ES-I3 (cell line): ENCODE data around the gene STAT2.
A peak's percentile ranks its signal among the peaks of the same experiment; 100 is the strongest.
"Not testable (repeated sequence)": the region's sequence is repeated elsewhere in the genome, so short reads cannot be mapped to it uniquely, and the experiment has no call there.

ENCODE experiments used
- H3K36me3 ChIP-seq: 2 replicates; pipeline ENCODE4 v1.6.1; 2013; ENCODE audit warnings: mild to moderate bottlenecking, low read length, control low read depth, moderate library complexity; ENCODE audit not compliant: insufficient read depth
- H3K4me1 ChIP-seq: 2 replicates; pipeline ENCODE4 v1.6.1; 2013; ENCODE audit warnings: mild to moderate bottlenecking, control low read depth, low read length; ENCODE audit not compliant: insufficient read depth
- H3K9ac ChIP-seq: 2 replicates; pipeline ENCODE4 v1.6.1; 2013; ENCODE audit warnings: low read depth, mild to moderate bottlenecking, low read length, moderate library complexity
- H3K9me3 ChIP-seq: 2 replicates; pipeline ENCODE4 v1.6.1; 2013; ENCODE audit warnings: mild to moderate bottlenecking, low read length, moderate library complexity; ENCODE audit not compliant: control insufficient read depth, insufficient read depth

STAT2 gene

GRCh38 chr12:56377310-56377988 is 17.5 kb upstream of the STAT2 start:
- H3K9ac ChIP-seq: no peak overlapping the region
- H3K9me3 ChIP-seq: no peaks in the 10 kb centered on the region
- H3K4me1 ChIP-seq: peaks cover 5% of the 10 kb centered on the region
- H3K36me3 ChIP-seq: no peaks in the 10 kb centered on the region

DNA sequence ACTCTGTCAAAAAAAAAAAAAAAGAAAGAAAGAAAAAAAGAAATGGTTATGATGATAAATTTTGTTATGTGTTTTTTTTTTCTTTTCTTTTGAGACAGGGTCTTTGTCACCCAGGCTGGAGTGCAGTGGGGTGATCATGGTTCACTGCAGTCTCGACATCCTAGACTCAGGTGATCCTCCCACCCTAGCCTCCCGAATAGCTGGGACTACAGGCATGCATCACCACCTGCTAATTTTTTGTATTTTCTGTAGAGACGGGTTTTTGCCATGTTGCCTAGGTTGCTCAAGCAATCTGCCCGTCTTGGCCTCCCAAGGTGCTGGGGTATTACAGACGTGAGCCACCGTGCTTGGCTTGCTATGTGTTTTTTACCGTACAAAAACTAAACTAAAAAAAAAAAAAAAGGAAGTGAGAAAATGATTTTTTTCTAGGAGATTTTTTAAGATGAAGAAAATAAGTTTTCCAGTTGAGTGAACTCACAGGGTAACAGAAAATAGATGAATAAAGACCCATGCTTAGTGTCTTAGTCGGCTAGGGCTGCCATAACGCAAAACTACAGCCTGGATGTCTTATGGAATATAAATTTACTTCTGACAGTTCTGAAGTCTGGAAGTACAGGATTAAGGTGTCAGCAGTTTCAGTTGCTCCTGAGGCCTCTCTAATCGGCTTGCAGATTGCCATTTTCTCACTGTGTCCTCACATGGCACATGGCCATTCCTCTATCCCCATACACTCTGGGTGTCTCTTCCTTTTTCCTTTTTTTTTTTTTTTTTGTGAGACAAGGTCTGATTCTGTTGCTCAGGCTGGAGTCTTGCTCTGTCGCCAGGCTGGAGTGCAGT is 15.9 kb upstream of the STAT2 start:
- Histone ChIP-seq H3K9me3 (no peaks in the 10 kb centered on the region), H3K9ac (no peak overlapping the region), H3K4me1 (peaks cover 5% of the 10 kb centered on the region), H3K36me3 (no peaks in the 10 kb centered on the region)

DNA sequence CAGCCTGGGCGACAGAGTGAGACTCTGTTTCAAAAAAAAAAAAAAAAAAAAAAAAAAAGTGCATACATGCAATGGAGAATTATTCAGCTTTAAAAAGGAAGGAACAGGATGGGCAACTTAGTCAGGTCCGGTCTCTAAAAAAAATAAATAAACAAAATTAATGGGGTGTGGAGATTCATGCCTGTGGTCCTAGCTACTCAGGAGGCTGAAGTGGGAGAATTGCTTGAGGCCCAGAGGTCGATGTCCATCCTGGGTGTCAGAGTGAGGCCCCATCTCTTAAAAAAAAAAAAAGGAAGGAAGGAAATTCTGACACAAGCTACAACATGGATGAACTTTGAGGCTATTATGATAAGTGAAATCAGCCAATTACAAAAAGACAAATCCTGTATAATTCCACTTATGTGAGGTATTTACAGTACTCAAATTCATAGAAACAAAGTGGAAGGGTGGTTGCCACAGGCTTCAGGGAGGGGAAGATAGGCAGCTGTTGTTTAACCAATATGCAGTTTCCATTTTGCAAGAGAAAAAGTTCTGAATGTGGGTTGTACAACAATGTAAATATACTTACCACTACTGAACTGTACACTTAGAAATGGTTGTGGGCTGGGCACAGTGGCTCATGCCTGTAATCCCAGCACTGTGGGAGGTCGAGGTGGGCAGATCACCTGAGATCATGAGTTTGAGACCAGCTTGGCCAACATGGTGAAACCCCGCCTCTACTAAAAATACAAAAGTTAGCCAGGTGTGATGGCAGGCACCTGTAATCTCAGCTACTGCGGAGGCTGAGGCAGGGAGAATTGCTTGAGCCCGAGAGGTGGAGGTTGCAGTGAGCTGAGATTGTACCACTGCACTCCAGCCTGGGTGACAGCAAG is 15.1 kb upstream of the STAT2 start:
- Histone ChIP-seq H3K9ac (no peak overlapping the region), H3K9me3 (no peaks in the 10 kb centered on the region), H3K4me1 (peaks cover 5% of the 10 kb centered on the region), H3K36me3 (no peaks in the 10 kb centered on the region)

- H3K9me3 ChIP-seq: no peaks in the 10 kb centered on the region
Observed at GRCh38 chr12:56373515-56373914, 13.6 kb upstream of the STAT2 start.

DNA sequence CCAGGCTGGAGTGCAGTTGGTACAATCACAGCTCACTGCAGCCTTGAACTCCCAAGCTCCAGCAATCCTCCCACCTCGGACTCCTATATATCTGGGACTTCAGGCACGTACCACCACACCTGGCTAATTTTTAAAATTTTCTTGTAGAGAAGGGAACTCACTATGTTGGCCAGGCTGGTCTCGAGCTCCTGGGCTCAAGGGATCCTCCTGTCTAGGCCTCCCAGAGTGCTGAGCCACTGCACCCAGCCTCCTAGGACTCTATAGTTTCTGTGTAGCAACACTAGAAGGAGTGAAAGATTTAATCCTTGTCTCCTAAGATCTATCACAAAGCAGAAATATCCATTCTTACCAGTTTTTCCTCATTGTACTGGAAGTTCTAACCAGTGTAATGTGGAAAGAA is 7.0 kb upstream of the STAT2 start:
- Histone ChIP-seq H3K9ac (no peak overlapping the region), H3K9me3 (no peaks in the 10 kb centered on the region), H3K4me1 (no peaks in the 10 kb centered on the region), H3K36me3 (no peaks in the 10 kb centered on the region)

More at GRCh38 chr12:56373515-56373914, 13.6 kb upstream of the STAT2 start:
- Histone ChIP-seq H3K4me1 (peaks cover 5% of the 10 kb centered on the region), H3K9ac (no peak overlapping the region), H3K36me3 (no peaks in the 10 kb centered on the region)

DNA sequence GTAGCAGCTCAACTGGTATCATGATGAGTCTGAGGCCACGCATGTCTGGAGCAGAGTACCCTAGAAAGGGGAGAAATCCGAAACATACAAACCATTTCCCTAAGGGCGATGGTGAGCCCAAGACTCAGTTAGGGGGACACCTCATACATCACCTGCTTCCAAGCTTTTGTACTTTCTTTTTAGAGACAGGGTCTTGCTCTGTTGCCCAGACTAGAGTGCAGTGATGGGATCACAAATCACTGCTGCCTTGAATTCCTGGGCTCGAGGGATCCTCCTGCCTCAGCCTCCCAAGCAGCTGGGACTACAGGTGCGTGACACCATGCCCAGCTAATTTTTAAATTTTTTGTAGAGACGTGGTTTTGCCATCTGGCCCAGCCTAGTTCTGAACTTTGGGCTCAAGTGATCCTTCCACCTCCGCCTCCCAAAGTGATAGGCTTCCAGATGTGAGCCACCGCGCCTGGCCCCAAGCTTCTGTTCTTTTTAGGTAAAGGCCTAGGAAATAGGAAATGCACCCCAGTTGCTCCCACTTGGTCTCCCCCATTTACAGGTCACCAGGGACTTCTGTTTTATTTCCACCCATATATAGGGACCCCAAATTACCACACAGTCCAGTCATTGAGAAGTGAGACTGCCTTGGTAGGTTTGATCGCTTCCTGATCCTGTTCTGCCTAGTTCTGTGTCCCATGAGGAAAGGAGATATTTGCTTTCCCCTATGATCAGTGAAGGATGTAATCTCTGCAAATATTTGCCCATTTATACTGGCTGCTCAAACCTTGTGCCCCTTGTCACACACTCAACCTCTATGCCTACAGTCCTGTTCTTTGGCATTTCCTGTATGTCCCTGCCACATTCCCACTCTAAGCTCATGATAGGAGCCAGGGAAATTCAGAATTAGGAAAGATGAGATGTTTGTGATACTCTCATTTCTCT is 2.5 kb upstream of the STAT2 start, which contains the start of gene APOF:
APOF (minus strand) TSS at position 728 of the 930 bp plus-strand sequence; CDS start at position 616, 112 bp downstream.
- no peaks in the 10 kb centered on the region for H3K9me3 ChIP-seq
- H3K36me3 ChIP-seq: no peaks in the 10 kb centered on the region
- no peak within 1 kb of the TSS for H3K9ac ChIP-seq
- H3K4me1 ChIP-seq: no peaks in the 10 kb centered on the region

- no peak overlapping the region for H3K9ac ChIP-seq
- H3K4me1 ChIP-seq: no peaks in the 10 kb centered on the region
- H3K36me3 ChIP-seq: 0 out of 2 replicates have a peak, but pooled peaks cover 3% of the 10 kb centered on the region
- no peaks in the 10 kb centered on the region for H3K9me3 ChIP-seq
Observed at GRCh38 chr12:56361487-56362129, 1.7 kb upstream of the STAT2 start.

DNA sequence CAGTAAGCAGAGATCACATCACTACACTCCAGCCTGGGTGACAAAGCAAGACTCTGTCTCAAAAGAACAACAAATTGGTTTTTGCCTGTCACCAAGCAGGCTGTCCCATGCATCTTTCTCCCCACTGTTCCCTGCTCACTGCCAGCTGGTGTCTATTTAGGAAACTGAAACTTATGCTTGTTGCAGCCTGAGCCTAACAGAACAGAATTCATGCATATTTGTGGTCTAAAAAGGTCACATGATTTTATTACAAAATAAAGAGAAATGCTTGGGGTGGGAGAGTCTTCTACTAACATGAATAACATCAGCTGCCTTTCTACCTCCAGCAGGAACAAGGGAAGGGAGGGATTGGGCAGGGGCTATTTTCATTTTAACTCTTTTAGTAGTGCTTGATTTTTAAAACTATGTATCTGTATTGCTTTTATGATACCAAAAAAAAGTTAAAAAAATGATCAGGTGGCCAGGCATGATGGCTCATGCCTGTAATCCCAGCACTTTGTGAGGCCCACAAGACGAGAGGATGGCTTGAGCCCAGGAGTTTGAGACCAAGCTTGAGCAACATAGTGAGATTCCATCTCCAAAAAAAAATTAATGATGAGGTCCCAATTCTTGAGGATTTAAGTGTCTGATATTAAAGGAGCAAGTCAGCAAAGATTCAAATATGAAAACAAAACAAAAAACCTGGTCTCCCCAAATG is 923 bp downstream of the STAT2 start:
- peaks cover 12% of the 10 kb centered on the region for H3K36me3 ChIP-seq
- H3K9me3 ChIP-seq: no peaks in the 10 kb centered on the region
- H3K9ac ChIP-seq: peak overlapping the region; percentile 91; the same call in 1 of the 2 replicates
- H3K4me1 ChIP-seq: no peaks in the 10 kb centered on the region

DNA sequence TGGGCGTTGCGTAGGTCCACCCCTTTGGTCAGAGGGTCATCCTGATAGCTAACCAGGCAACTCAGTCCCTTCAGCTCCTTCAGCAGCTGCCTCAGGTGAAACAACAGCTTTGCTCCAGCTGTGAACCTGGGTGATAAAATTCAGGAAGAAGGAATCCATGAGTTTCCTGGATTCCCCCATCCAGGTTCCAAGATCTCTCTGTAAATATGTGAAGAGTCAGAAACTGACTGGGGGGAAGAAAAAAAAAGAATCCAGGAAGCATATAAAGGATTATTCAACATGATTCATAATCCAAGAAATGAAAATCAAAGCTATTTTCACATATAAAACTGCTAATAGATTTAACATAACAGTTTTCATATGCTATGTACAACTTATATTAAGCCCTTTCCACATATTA is 8.6 kb downstream of the STAT2 start:
- Histone ChIP-seq H3K9ac (no peak overlapping the region), H3K9me3 (no peaks in the 10 kb centered on the region), H3K4me1 (no peaks in the 10 kb centered on the region), H3K36me3 (peaks cover 22% of the 10 kb centered on the region)

- Histone ChIP-seq H3K9ac (no peak overlapping the region), H3K9me3 (no peaks in the 10 kb centered on the region), H3K4me1 (no peaks in the 10 kb centered on the region), H3K36me3 (peaks cover 22% of the 10 kb centered on the region)
Observed at GRCh38 chr12:56350662-56351061, 9.2 kb downstream of the STAT2 start.

GRCh38 chr12:56348776-56349175 is 11.1 kb downstream of the STAT2 start:
- H3K4me1 ChIP-seq: no peaks in the 10 kb centered on the region
- H3K36me3 ChIP-seq: peaks cover 13% of the 10 kb centered on the region
- H3K9me3 ChIP-seq: no peaks in the 10 kb centered on the region
- no peak overlapping the region for H3K9ac ChIP-seq

- not testable (repeated sequence) for H3K4me1 ChIP-seq, H3K9me3 ChIP-seq, H3K9ac ChIP-seq
- peaks cover 16% of the 10 kb centered on the region for H3K36me3 ChIP-seq
Observed at GRCh38 chr12:56347255-56347654, 12.7 kb downstream of the STAT2 start.

DNA sequence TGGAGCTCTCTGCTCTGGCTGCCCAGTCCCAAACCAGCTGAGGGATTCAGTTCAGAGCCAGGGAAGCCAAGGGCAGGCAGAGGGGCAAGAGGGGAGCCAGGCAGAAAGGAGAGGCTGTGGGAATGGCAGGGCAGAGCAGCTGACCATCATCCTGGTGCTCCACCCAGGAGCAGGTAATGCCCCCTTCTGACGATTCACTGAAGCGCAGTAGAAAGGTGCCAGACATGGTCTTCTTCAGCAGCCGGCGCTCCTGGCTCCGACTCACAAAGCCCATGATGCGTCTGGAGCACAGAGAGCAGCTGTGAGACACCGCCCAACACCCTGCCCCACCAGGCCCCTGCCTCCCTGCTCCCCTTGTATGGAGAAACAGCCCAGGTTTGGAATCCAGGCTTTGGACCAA is 13.2 kb downstream of the STAT2 start:
- H3K9ac ChIP-seq: no peak overlapping the region
- no peaks in the 10 kb centered on the region for H3K4me1 ChIP-seq
- H3K36me3 ChIP-seq: peaks cover 16% of the 10 kb centered on the region
- H3K9me3 ChIP-seq: no peaks in the 10 kb centered on the region
